K562 (cell line): Measurements from ENCODE around the gene PDZRN3. TPM values are rescaled to one million over a fixed set of nuclear protein-coding genes. Genes with fewer than 3 reads are reported as not detected.

Source experiments
- ATF7 ChIP-seq: fragments of 450-650 bp; IDR thresholded peaks from 2 replicates; pipeline ENCODE4 v1.7.1; 2014; ENCODE audit warnings: mild to moderate bottlenecking, moderate library complexity
- IRF2 ChIP-seq: sonication (generic); formaldehyde crosslinking; IDR thresholded peaks from 2 replicates; pipeline ENCODE4 v1.8.1; 2022; ENCODE audit warnings: mild to moderate bottlenecking, missing genetic modification reagents
- KAT8 ChIP-seq: fragments of 450-650 bp; IDR thresholded peaks from 2 replicates; pipeline ENCODE4 v1.6.1; 2016; ENCODE audit warnings: low read depth, mild to moderate bottlenecking
- MCM7 ChIP-seq, 2 experiments: fragments of 450-650 bp; IDR thresholded peaks; 2 replicates each; pipeline ENCODE4 v1.6.1; 2016 to 2018
- MXD1 ChIP-seq: fragments of 250-450 bp; sonication (Bioruptor Pico); IDR thresholded peaks from 2 replicates; pipeline ENCODE4 v1.8.0; 2021; ENCODE audit warnings: borderline replicate concordance, mild to moderate bottlenecking, moderate library complexity; ENCODE audit not compliant: poor library complexity, severe bottlenecking
- TSHZ1 ChIP-seq: fragments of 250-450 bp; sonication (Bioruptor Pico); IDR thresholded peaks from 2 replicates; pipeline ENCODE4 v1.4.0; 2020; ENCODE audit warnings: mild to moderate bottlenecking, moderate library complexity
- ZNF23 ChIP-seq: fragments of 250-450 bp; sonication (Bioruptor Pico); IDR thresholded peaks from 2 replicates; pipeline ENCODE4 v1.4.0; 2020; ENCODE audit warnings: mild to moderate bottlenecking
- polyA plus RNA-seq, 8 experiments: library from polyadenylated mRNA; depleted of rRNA in 4 of 8; stranded (reverse) in 5 of 8; unstranded in 3 of 8; fragments of >200 nt; fragmentation: Nextera tagmentation in 2 of 8; fragmentation: Illumina TruSeq in 1 of 8; extraction: Ambion mirVana in 2 of 8; extraction: Trizol in 1 of 8; gene quantifications; 2 replicates each; pipeline versions ENCODE4 v1.2.1 to v1.2.3, GENCODE V29; 2011 to 2014; ENCODE audit warnings: inconsistent platforms in 1 of 8, missing spikeins in 1 of 8
- total RNA-seq, 7 experiments: library from RNA; depleted of rRNA in 6 of 7; stranded (reverse); fragments of >200 nt in 6 of 7; fragmentation: Illumina TruSeq in 2 of 7; extraction: Trizol in 2 of 7; gene quantifications; 2 replicates each; pipeline versions ENCODE4 v1.2.1 to v1.2.3, GENCODE V29; 2011 to 2021; ENCODE audit warnings: low replicate concordance in 1 of 7
- TF ChIP-seq, protein P1 (sequence below): fragments of 450-650 bp; conservative IDR thresholded peaks from 2 replicates; pipeline ENCODE4 v1.6.1; 2016; ENCODE audit warnings: missing genetic modification characterization, low read depth, mild to moderate bottlenecking, control low read depth, missing compliant biosample characterization

The PDZRN3 gene
- total and polyA plus RNA-seq, 9 of the 15 experiments (the other 6 are each of a cell fraction or from before 2014, with no cell fraction given): 0.16 TPM; not detected in 8

DNA sequence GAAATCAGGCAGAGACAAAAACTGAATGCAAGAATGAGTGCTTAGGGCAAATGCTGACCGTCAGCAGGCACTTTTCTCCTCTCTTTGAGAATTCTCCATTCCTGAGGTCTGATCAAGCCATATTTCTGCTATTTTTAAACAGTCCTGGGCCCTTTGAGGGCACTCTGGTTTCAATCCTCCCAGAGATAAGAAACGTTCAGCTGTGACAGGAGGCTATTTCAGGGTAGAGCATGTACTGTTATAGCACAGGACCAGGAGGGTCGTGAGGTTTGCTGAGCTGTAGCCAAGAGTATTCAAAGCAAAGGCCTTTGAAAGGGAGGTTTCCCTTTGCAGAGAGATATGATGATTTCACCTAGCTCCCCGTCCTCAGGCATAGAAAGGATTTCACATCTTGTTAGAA is 39.6 kb upstream of the PDZRN3 start (continued):
- TF ChIP-seq TSHZ1 (CRISPR knock-in tag) (no peak), ZNF23 (CRISPR knock-in tag) (no peak), MXD1 (no peak), KAT8 (no peak), IRF2 (CRISPR knock-in tag) (no peak), ATF7 (no peak), MCM7 (IDR thresholded peaks at IDR 0.05) (no peak)
- TF ChIP-seq, protein P1, sequence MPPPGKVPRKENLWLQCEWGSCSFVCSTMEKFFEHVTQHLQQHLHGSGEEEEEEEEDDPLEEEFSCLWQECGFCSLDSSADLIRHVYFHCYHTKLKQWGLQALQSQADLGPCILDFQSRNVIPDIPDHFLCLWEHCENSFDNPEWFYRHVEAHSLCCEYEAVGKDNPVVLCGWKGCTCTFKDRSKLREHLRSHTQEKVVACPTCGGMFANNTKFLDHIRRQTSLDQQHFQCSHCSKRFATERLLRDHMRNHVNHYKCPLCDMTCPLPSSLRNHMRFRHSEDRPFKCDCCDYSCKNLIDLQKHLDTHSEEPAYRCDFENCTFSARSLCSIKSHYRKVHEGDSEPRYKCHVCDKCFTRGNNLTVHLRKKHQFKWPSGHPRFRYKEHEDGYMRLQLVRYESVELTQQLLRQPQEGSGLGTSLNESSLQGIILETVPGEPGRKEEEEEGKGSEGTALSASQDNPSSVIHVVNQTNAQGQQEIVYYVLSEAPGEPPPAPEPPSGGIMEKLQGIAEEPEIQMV (tag): no peak
